Measurements from ENCODE around the gene TAF1.

DNA sequence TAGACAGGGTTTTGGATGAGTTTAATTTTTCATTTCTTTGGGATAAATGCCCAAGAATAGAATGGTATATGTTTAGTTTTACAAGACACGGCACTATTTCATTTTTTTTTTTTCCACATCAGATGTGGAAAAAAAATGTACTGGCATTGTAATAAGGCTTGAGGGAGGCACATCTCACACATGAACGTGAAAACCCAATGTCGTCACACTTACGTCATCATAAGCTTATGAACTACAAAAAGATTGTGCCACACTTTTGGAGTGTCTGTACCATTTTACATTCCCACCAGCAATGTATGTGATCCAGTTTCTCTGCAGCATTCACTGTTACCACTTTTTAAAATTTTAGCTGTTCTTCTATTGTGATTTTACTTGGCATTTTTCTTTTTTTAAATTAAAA lies 74.2 kb downstream of the TAF1 start:
- TF ChIP-seq, protein P1, sequence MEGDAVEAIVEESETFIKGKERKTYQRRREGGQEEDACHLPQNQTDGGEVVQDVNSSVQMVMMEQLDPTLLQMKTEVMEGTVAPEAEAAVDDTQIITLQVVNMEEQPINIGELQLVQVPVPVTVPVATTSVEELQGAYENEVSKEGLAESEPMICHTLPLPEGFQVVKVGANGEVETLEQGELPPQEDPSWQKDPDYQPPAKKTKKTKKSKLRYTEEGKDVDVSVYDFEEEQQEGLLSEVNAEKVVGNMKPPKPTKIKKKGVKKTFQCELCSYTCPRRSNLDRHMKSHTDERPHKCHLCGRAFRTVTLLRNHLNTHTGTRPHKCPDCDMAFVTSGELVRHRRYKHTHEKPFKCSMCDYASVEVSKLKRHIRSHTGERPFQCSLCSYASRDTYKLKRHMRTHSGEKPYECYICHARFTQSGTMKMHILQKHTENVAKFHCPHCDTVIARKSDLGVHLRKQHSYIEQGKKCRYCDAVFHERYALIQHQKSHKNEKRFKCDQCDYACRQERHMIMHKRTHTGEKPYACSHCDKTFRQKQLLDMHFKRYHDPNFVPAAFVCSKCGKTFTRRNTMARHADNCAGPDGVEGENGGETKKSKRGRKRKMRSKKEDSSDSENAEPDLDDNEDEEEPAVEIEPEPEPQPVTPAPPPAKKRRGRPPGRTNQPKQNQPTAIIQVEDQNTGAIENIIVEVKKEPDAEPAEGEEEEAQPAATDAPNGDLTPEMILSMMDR (IDR thresholded peaks at IDR 0.05; ENCODE audit: insufficient read depth, low read length) = no peak
- no peak for TF ChIP-seq POLR2AphosphoS5 (IDR thresholded peaks at IDR 0.05; ENCODE audit: low read depth)
- TF ChIP-seq GABPA (IDR thresholded peaks at IDR 0.05; ENCODE audit: low read depth) = no peak
- TF ChIP-seq, protein P2, sequence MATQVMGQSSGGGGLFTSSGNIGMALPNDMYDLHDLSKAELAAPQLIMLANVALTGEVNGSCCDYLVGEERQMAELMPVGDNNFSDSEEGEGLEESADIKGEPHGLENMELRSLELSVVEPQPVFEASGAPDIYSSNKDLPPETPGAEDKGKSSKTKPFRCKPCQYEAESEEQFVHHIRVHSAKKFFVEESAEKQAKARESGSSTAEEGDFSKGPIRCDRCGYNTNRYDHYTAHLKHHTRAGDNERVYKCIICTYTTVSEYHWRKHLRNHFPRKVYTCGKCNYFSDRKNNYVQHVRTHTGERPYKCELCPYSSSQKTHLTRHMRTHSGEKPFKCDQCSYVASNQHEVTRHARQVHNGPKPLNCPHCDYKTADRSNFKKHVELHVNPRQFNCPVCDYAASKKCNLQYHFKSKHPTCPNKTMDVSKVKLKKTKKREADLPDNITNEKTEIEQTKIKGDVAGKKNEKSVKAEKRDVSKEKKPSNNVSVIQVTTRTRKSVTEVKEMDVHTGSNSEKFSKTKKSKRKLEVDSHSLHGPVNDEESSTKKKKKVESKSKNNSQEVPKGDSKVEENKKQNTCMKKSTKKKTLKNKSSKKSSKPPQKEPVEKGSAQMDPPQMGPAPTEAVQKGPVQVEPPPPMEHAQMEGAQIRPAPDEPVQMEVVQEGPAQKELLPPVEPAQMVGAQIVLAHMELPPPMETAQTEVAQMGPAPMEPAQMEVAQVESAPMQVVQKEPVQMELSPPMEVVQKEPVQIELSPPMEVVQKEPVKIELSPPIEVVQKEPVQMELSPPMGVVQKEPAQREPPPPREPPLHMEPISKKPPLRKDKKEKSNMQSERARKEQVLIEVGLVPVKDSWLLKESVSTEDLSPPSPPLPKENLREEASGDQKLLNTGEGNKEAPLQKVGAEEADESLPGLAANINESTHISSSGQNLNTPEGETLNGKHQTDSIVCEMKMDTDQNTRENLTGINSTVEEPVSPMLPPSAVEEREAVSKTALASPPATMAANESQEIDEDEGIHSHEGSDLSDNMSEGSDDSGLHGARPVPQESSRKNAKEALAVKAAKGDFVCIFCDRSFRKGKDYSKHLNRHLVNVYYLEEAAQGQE (IDR thresholded peaks at IDR 0.05; ENCODE audit: insufficient replicate concordance, low read depth) = no peak
- no peak for TF ChIP-seq SPI1 (IDR thresholded peaks at IDR 0.05; ENCODE audit: borderline replicate concordance, low read depth)
